Neural cell (in vitro differentiated cells): ENCODE measurements around the gene CIRBP. TPM values are rescaled to one million over a fixed set of nuclear protein-coding genes. Genes with fewer than 3 reads are reported as not detected.

Experiments
- H2AFZ ChIP-seq: fragments of 200-600, 300-800 bp; sonication (generic), shearing (Covaris generic); 2 replicates; pipeline ENCODE4 v1.6.0; 2014; ENCODE audit warnings: low read depth, mild to moderate bottlenecking, antibody characterized with exemption, low read length, moderate library complexity
- H3F3A ChIP-seq: fragments of 200-600 bp; shearing (Covaris generic); 2 replicates; pipeline ENCODE4 v1.6.1; 2016; ENCODE audit warnings: mild to moderate bottlenecking, moderate library complexity, mixed read lengths, antibody characterized with exemption, low read length; ENCODE audit not compliant: insufficient read depth, poor library complexity, severe bottlenecking
- H3K27ac ChIP-seq: fragments of 200-600, 300-800 bp; sonication (generic), shearing (Covaris generic); 2 replicates; pipeline ENCODE4 v1.5.1; 2014; ENCODE audit warnings: mild to moderate bottlenecking, low read length, moderate library complexity
- H3K27me3 ChIP-seq: fragments of 300-800, 200-600 bp; sonication (generic), shearing (Covaris generic); 2 replicates; pipeline ENCODE4 v1.6.0; 2014; ENCODE audit warnings: mild to moderate bottlenecking, low read depth, low read length, moderate library complexity; ENCODE audit not compliant: insufficient read depth
- H3K36me3 ChIP-seq: fragments of 300-800, 200-600 bp; sonication (generic), shearing (Covaris generic); 2 replicates; pipeline ENCODE4 v1.5.1; 2014; ENCODE audit warnings: mild to moderate bottlenecking, antibody characterized with exemption, low read length, moderate library complexity; ENCODE audit not compliant: insufficient read depth
- H3K4me2 ChIP-seq: fragments of 300-800, 200-600 bp; sonication (generic), shearing (Covaris generic); 2 replicates; pipeline ENCODE4 v1.6.0; 2014; ENCODE audit warnings: mild to moderate bottlenecking, low read length
- H3K4me3 ChIP-seq: fragments of 300-800, 200-600 bp; sonication (generic), shearing (Covaris generic); 2 replicates; pipeline ENCODE4 v1.5.1; 2014; ENCODE audit warnings: mild to moderate bottlenecking, low read length, moderate library complexity
- H3K79me2 ChIP-seq: fragments of 200-600 bp; shearing (Covaris generic); replicated peaks from 2 replicates; pipeline ENCODE4 v1.6.0; 2014; ENCODE audit warnings: mild to moderate bottlenecking, low read length, moderate library complexity; ENCODE audit not compliant: insufficient read depth
- H3K9ac ChIP-seq: fragments of 300-800, 200-600 bp; sonication (generic), shearing (Covaris generic); 2 replicates; pipeline ENCODE4 v1.6.1; 2016; ENCODE audit warnings: mild to moderate bottlenecking, low read length, mixed read lengths
- H3K9me2 ChIP-seq: fragments of 200-600 bp; shearing (Covaris generic); 2 replicates; pipeline ENCODE4 v1.6.1; 2016; ENCODE audit warnings: mild to moderate bottlenecking, low read length, mixed read lengths; ENCODE audit not compliant: insufficient read depth
- H3K9me3 ChIP-seq: fragments of 200-600, 300-800 bp; sonication (generic), shearing (Covaris generic); 2 replicates; pipeline ENCODE4 v1.6.1; 2016; ENCODE audit warnings: mild to moderate bottlenecking, mixed run types, low read length, moderate library complexity, mixed read lengths
- H4K20me1 ChIP-seq: fragments of 200-600 bp; shearing (Covaris generic); 2 replicates; pipeline ENCODE4 v1.6.1; 2016; ENCODE audit warnings: mild to moderate bottlenecking, mixed run types; ENCODE audit not compliant: insufficient read depth
- EP300 ChIP-seq: fragments of 450-650 bp; conservative IDR thresholded peaks from 2 replicates; pipeline ENCODE4 v1.6.1; 2014; ENCODE audit warnings: antibody characterized with exemption, mild to moderate bottlenecking, moderate library complexity; ENCODE audit not compliant: poor library complexity, severe bottlenecking
- EZH2 ChIP-seq: fragments of 200-600, 300-800 bp; shearing (Covaris generic), sonication (generic); IDR thresholded peaks from 2 replicates; pipeline ENCODE4 v1.6.1; 2014; ENCODE audit warnings: antibody characterized with exemption, low read length, borderline replicate concordance, mild to moderate bottlenecking; ENCODE audit not compliant: insufficient read depth, poor library complexity, severe bottlenecking
- MXI1 ChIP-seq: fragments of 450-650 bp; conservative IDR thresholded peaks from 2 replicates; pipeline ENCODE4 v1.6.1; 2014; ENCODE audit warnings: antibody characterized with exemption, mild to moderate bottlenecking; ENCODE audit not compliant: poor library complexity, severe bottlenecking
- POLR2AphosphoS5 ChIP-seq: IDR thresholded peaks from 2 replicates; pipeline ENCODE4 v1.6.1; 2012
- RAD21 ChIP-seq: fragments of 450-650 bp; conservative IDR thresholded peaks from 2 replicates; pipeline ENCODE4 v1.6.1; 2014; ENCODE audit warnings: antibody characterized with exemption, mild to moderate bottlenecking, moderate library complexity
- SMC3 ChIP-seq: fragments of 450-650 bp; conservative IDR thresholded peaks from 2 replicates; pipeline ENCODE4 v1.6.1; 2014; ENCODE audit warnings: antibody characterized with exemption, mild to moderate bottlenecking, moderate library complexity; ENCODE audit not compliant: poor library complexity
- TAF1 ChIP-seq: IDR thresholded peaks from 2 replicates; pipeline ENCODE4 v1.6.1; 2012; ENCODE audit warnings: low read depth
- polyA plus RNA-seq: library from polyadenylated mRNA; depleted of rRNA; stranded (reverse); fragments of >200 nt; gene quantifications from 2 replicates; pipeline ENCODE4 v1.2.3, GENCODE V29; 2014
- TF ChIP-seq, protein P1 (sequence below): IDR thresholded peaks from 2 replicates; pipeline ENCODE4 v1.6.1; 2012; ENCODE audit warnings: borderline replicate concordance
- TF ChIP-seq, protein P2 (sequence below): fragments of 450-650 bp; IDR thresholded peaks from 2 replicates; pipeline ENCODE4 v1.5.1; 2014; ENCODE audit warnings: antibody characterized with exemption, mild to moderate bottlenecking, moderate library complexity; ENCODE audit not compliant: poor library complexity, severe bottlenecking

CIRBP gene
- polyA plus RNA-seq, 1 donor from 2014 or later, result 1,663 TPM

DNA sequence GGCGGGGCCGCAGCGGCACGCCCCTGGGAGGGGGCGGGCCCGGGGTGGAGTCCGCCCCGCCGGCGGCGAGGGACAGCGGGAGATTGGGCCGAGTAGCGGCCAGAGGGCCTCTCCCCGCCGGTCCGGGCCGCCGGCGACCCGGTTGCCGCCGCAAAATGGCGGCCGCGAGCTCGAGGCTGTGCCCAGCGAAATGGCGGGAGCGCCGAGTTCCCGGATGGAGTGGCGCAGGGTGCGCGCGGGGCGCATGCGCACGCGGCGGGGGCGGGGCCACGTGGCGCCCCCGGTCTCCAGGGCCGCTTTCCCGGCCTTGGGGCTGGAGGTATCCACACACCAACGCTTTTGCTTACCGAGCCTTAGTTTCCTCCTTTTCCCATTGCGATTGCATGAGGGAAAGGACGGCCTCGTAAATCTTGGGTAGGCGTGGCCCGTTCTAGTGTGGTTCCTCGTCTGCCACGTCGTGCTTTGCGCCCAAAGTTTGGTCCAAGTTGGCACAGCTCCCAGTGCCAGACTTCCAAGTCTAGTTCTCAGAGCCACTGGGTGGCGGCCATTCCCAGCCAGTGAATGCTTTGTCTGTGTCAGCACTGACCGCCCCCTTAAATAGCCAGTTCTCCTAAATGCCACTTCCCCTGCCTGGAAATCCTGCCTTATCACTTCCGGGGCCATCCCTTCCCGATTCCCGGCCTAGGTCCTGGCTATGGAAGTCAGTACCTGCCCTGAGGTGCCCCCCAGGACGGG is 513 bp downstream of the CIRBP start:
- H3K9ac ChIP-seq, result peak overlapping the region; percentile 90
- H4K20me1 ChIP-seq, result peaks cover 20% of the 10 kb centered on the region
- no peaks in the 10 kb centered on the region for H3K9me2 ChIP-seq
- H3K79me2 ChIP-seq, result peaks cover 35% of the 10 kb centered on the region
- peak overlapping the region; percentile 99 for H3K4me2 ChIP-seq
- no peak for TF ChIP-seq RAD21
- TF ChIP-seq EP300, result peak; percentile 79
- peak; percentile 92 for TF ChIP-seq MXI1
- peak overlapping the region; percentile 82 for H3K27ac ChIP-seq
- no peaks in the 10 kb centered on the region for H3F3A ChIP-seq
- H3K36me3 ChIP-seq, result peaks cover 5% of the 10 kb centered on the region
- H3K4me3 ChIP-seq, result peak overlapping the region; percentile 71
- no peak overlapping the region for H2AFZ ChIP-seq
- no peaks in the 10 kb centered on the region for H3K27me3 ChIP-seq
- no peaks in the 10 kb centered on the region for H3K9me3 ChIP-seq

DNA sequence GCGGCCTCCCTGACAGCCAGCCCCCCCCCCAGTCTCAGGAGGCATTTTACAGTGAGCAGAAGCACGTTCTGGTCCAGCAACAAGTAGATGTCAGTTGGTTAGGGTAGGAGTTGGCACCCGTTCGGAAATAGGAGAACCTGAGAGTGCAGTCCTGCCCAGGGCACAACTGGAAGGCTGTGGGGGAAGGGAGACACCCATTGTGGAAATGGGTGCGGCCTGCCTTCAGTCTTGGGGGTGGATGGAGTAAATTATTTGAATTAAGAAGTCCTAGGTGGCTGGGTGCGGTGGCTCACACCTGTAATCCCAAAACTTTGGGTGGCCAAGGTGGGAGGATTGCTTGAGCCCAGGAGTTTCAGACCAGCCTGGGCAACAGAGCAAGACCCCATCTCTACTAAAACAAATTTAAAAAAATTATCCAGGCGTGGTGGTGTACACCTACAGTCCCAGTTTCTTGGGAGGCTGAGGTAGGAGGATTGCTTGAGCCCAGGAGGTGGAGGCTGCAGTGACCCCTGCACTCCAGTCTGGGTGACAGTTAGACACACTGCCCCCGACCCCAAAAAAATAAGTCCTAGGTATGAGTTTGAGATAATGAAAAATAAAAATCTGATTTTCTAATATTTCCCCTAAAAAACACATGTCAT is 1.2 kb downstream of the CIRBP start:
- Histone ChIP-seq H3K4me3 (peak overlapping the region; percentile 71), H3K79me2 (peaks cover 35% of the 10 kb centered on the region), H3F3A (no peaks in the 10 kb centered on the region), H2AFZ (no peak overlapping the region), H3K27me3 (no peaks in the 10 kb centered on the region), H3K9me3 (no peaks in the 10 kb centered on the region), H3K4me2 (peak overlapping the region; percentile 99), H4K20me1 (peaks cover 20% of the 10 kb centered on the region), H3K27ac (peak overlapping the region; percentile 82), H3K9me2 (no peaks in the 10 kb centered on the region), H3K9ac (peak overlapping the region; percentile 90), H3K36me3 (peaks cover 5% of the 10 kb centered on the region)
- TF ChIP-seq, protein P1, sequence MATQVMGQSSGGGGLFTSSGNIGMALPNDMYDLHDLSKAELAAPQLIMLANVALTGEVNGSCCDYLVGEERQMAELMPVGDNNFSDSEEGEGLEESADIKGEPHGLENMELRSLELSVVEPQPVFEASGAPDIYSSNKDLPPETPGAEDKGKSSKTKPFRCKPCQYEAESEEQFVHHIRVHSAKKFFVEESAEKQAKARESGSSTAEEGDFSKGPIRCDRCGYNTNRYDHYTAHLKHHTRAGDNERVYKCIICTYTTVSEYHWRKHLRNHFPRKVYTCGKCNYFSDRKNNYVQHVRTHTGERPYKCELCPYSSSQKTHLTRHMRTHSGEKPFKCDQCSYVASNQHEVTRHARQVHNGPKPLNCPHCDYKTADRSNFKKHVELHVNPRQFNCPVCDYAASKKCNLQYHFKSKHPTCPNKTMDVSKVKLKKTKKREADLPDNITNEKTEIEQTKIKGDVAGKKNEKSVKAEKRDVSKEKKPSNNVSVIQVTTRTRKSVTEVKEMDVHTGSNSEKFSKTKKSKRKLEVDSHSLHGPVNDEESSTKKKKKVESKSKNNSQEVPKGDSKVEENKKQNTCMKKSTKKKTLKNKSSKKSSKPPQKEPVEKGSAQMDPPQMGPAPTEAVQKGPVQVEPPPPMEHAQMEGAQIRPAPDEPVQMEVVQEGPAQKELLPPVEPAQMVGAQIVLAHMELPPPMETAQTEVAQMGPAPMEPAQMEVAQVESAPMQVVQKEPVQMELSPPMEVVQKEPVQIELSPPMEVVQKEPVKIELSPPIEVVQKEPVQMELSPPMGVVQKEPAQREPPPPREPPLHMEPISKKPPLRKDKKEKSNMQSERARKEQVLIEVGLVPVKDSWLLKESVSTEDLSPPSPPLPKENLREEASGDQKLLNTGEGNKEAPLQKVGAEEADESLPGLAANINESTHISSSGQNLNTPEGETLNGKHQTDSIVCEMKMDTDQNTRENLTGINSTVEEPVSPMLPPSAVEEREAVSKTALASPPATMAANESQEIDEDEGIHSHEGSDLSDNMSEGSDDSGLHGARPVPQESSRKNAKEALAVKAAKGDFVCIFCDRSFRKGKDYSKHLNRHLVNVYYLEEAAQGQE, result no peak
- TF ChIP-seq TAF1, result no peak
- TF ChIP-seq SMC3, result no peak

DNA sequence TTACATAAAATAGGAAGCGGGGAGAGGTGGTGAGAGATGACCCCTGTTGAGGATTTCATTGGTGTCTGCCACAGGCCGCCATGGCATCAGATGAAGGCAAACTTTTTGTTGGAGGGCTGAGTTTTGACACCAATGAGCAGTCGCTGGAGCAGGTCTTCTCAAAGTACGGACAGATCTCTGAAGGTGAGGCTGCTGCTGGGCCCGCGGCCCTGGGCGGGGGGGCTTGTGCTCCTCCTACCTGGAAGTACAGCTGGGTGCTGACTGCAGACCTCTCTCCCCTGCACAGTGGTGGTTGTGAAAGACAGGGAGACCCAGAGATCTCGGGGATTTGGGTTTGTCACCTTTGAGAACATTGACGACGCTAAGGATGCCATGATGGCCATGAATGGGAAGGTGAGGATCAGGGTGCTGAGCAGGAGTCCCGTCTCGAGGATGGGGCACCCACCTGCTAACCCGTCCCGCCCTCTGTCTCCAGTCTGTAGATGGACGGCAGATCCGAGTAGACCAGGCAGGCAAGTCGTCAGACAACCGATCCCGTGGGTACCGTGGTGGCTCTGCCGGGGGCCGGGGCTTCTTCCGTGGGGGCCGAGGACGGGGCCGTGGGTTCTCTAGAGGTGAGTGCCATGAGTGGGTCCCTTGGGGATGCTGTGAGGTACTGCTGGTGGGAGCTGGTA is 1.9 kb downstream of the CIRBP start:
- Histone ChIP-seq H3K4me3 (peak overlapping the region; percentile 71), H3K36me3 (peaks cover 5% of the 10 kb centered on the region), H3K27ac (peak overlapping the region; percentile 82), H4K20me1 (peaks cover 20% of the 10 kb centered on the region), H3K9me3 (no peaks in the 10 kb centered on the region), H3K9ac (peak overlapping the region; percentile 90), H3K27me3 (no peaks in the 10 kb centered on the region), H2AFZ (no peak overlapping the region), H3K79me2 (peaks cover 35% of the 10 kb centered on the region), H3K4me2 (peak overlapping the region; percentile 99), H3F3A (no peaks in the 10 kb centered on the region), H3K9me2 (no peaks in the 10 kb centered on the region)
- TF ChIP-seq EP300 (no peak), MXI1 (no peak), TAF1 (no peak), RAD21 (no peak), SMC3 (no peak), EZH2 (no peak), POLR2AphosphoS5 (no peak)
- TF ChIP-seq, protein P1, result no peak
- TF ChIP-seq, protein P2, sequence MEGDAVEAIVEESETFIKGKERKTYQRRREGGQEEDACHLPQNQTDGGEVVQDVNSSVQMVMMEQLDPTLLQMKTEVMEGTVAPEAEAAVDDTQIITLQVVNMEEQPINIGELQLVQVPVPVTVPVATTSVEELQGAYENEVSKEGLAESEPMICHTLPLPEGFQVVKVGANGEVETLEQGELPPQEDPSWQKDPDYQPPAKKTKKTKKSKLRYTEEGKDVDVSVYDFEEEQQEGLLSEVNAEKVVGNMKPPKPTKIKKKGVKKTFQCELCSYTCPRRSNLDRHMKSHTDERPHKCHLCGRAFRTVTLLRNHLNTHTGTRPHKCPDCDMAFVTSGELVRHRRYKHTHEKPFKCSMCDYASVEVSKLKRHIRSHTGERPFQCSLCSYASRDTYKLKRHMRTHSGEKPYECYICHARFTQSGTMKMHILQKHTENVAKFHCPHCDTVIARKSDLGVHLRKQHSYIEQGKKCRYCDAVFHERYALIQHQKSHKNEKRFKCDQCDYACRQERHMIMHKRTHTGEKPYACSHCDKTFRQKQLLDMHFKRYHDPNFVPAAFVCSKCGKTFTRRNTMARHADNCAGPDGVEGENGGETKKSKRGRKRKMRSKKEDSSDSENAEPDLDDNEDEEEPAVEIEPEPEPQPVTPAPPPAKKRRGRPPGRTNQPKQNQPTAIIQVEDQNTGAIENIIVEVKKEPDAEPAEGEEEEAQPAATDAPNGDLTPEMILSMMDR, result no peak
